GM19438 (cell line): ENCODE results near the gene PRSS35.
"Not testable (repeated sequence)": the region's sequence is repeated elsewhere in the genome, so short reads cannot be mapped to it uniquely, and the experiment has no call there.

Source experiments
- ATAC-seq: cut with Tn5 transposase; IDR thresholded peaks from one replicate; pipeline ENCODE4 v1.9.1; 2021; ENCODE audit warnings: low read depth; ENCODE audit not compliant: unreplicated experiment

Gene PRSS35

GRCh38 chr6:83511901-83512681, at the start of gene PRSS35:
Gene PRSS35 (plus strand): TSS chr6:83512534. CDS start chr6:83523442, 10,908 bp downstream.
- peak; percentile 66 for ATAC-seq

- ATAC-seq, result no peak
These were observed 48.4 kb upstream of the PRSS35 start for GRCh38 chr6:83463886-83464285.

DNA sequence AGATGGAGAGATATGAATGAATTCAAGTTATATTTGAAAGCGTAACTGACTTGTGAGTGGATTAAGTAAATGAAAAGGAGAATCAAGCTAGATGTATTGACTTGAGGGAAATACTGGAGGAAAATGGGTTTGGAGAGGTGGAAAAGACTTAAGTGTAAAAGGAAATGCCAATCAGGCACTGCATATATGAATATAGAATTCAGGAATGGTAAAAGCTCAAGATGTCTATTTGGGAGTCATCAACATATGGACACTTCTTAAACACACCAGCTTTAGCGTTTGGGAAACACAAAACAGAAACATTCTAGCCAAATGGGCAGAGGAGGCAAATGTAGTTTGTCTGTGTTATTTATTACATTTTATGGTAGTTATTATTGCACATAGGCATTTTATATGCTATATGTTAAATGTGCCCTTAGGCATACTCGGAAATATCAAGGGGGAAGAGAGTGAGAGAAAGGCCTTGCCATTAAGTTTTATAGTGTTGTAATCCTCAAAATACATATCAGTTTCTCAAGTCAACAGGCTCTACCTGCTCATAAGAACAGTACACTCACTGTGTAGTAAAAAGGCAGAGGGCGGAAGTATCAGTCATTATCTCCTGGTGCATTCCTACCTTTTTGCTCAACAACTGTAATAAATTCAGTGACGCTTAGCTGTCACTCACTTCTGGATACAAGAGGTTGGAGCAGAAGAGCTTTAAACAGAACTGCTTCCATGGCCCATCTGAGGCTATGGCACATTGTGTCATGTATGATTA, 47.8 kb upstream of the PRSS35 start:
- ATAC-seq, result no peak

- no peak for ATAC-seq
These were observed 46.0 kb upstream of the PRSS35 start for GRCh38 chr6:83466328-83466727.

GRCh38 chr6:83467620-83468036, 44.7 kb upstream of the PRSS35 start:
- ATAC-seq, result no peak

DNA sequence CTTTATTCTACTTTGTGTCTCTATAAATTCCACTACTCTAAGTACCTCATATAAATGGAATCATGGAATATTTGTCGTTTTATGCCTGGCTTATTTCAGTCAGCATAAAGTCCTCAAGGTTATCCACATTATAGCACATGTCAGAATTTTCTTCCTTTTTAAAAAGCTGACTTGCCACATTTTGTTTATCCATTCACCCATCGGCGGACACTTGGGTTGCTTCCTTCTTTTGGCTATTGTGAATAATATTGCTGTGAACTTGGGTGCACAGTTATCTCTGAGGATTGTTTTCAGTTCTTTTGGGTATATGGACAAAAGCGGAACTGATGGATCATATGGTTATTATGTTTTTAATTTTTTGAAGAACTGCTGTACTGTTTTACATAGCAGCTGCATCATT, 42.3 kb upstream of the PRSS35 start:
- no peak for ATAC-seq

DNA sequence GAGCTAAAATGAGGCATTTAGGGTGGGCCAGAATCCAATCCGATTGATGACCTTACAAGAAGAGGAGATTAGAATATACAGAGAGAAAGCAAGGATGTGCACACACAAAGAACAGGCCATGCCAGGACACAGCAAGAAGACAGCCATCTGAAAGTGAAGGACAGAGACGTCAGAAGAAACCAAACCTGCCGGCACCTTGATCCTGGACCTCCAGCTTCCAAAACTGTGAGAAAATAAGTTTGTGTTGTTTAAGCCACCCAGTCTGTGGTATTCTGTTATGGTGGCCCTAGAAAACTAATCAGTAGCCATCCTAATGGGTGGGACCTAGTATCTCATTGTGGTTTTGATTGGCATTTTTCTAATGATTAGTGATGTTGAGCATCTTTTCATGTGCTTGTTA, 41.7 kb upstream of the PRSS35 start:
- ATAC-seq, result no peak

DNA sequence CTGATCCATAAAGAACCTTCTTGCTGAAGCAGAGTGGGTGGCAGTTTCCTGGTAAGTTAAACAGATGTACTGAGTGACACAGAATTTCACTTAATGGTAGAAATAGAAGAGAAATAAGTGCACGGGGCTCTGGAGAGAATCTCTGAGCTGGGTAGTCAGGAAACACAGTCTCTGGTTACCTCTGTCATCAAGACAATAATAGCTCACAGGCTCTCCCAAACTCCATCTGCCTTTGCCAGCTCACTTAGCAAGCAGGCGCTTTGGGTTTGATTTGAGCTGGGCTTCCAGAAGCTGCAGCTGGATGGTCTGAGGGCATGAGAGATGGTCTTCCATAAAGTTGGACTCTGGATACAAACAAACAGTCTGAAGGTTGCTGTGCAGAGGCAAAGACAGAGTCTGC, 39.6 kb upstream of the PRSS35 start:
- no peak for ATAC-seq

GRCh38 chr6:83474309-83474708, 38.0 kb upstream of the PRSS35 start:
- ATAC-seq, result no peak

- ATAC-seq, result no peak
These were observed 35.4 kb upstream of the PRSS35 start for GRCh38 chr6:83476971-83477370.

GRCh38 chr6:83479389-83479788, 32.9 kb upstream of the PRSS35 start:
- ATAC-seq, result no peak

DNA sequence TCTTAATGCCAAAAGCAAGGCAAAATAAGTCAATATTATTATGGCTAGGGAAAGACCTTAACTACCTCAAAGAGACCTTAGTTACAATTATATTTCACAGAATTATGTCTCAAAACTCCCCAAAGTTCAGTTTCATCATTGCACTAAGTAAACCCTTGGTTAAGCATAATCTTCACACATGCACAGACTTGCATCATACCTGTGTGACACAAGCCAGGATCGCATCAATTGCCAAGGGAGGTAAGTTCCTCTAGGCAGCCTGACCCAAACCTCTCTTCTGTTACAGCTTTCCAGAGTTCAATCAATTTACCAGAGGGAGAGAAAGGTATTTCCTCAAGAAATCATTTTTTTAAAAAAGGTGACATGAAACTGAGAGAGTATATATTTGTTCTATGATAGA, 31.9 kb upstream of the PRSS35 start:
- ATAC-seq, result no peak

DNA sequence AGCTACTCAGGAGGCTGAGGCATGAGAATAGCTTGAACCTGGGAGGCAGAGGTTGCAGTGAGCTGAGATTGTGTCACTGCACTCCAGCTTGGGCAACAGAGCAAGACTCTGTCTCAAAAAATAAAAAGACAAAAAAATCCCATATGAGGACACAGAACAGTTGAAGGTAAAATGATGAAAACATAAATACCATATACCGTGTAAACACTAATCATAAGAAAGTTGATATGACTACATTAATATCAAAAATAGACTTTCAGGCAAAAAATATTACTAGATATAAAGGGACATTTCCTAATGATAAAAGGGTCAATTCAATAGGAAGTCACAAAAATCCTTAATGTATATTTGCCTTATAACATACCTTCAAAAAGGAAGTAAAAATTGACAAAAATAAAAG, 30.4 kb upstream of the PRSS35 start:
- not testable (repeated sequence) for ATAC-seq

DNA sequence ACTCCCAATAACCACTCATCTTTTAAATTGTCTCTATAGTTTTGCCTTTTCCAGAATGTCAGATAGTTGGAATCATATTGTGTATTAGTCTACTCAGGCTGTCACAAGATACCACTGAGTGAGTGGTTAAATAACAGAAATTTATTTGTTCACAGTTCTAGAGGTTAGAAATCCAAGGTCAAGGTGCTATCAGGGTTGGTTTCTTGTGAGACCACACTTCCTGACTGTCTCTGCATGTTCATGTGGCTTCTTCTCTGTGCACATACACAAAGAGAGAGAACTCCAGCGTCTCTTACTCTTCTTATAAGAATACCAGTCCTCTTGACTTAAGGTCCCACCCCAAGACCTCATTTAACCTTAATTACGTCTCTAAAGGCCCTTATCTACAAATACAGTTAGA, 23.9 kb upstream of the PRSS35 start:
- ATAC-seq, result no peak

DNA sequence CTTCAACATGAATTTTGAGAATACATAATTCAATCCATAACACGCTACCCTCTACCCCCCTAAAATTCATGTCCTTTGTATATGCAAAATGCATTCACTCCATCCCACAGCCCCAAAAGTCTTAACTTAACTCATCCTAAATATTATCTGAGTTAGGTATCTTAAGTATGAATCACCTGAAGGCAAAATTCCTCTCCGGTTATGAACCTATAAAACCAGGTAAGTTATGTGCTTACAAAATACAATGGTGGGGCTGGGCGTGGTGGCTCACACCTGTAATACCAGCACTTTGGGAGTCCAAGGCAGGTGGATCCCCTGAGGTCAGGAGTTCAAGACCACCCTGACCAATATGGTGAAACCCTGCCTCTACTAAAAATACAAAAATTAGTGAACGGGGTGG, 23.5 kb upstream of the PRSS35 start:
- no peak for ATAC-seq

DNA sequence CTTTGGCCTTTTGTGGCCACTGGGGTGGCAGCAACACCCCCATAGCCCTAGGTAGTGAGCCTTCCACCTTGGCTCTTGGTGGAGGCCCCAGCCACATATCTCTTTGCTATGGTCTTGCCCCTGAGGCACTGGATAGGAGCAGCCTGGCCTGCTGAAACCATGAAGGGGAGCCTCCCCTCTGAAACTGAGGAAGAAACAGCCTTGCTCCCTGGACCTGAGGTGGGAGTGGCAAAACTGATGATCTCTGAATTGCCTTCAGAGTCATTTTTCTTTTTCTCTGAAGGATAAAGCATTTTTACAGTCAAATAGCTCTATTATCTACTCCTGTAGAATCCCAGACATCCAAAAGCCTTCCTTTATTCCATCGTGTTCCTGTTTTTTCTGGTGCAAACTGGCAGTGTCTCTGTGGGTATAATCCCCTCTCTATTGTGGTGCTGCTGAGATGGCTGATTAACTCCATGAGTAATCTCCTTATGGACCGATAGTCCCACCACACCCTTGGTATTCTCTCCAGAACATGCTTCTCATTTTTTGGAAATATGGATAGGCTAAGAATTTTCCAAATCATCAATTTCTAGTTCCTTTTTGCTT, 22.0 kb upstream of the PRSS35 start:
- ATAC-seq, result no peak

GRCh38 chr6:83505356-83505755, 7.0 kb upstream of the PRSS35 start:
- ATAC-seq, result no peak

DNA sequence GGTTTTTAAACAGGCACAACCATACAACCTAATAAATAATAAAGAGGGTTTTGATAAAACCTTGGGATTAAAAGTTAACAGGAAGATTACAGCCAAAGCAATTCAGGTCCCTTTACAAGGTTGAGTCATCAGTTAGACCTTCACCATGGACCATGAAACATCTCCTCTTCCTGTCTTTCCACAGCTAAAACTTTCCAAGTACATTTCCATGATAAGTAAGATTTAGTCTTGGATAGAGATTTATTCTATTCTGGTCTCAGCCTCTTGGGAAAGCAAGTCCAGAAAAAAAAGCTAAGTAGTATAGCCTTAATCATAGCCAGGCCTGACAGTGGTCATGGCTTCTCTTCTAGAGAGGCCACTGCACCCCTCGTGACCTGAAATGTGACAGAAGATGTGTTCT, 2.9 kb upstream of the PRSS35 start:
- no peak for ATAC-seq

GRCh38 chr6:83510791-83511190, 1.5 kb upstream of the PRSS35 start:
- no peak for ATAC-seq

DNA sequence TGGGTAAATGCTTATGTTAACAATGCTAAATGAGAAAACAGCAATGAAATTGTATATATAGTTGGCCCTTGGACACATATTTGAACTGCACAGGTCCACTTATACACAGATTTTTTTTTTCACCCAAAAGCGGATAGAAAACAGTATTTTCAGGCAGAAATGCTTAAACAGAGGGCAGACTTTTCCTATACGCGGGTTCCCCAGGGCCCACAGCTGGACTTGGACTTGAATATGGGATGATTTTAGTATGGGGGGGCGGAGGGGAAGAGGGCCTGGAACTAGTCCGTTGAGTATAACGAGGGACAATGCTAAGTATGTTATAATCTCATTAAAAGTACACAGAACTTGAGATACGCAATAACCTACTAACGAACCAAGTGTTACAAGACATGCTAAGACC, 1.1 kb upstream of the PRSS35 start:
- no peak for ATAC-seq

DNA sequence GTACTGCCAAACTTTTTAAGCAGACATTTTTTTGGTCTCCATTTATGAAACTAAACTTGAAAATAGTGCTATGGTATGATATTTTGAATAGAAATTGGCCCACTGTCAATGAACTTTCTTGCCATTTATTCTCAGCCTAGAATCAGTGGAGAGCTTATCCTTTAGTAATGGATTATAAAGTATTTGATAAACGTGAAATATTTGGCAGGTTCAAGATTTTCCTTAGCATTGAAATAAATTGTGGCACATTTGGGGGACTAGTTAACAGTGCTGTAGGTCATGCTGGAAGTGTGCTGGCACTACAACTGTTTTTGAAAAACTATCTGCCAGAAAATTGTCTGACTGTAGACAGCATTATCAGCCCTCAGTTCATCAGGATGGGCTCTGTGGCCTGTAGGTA, 2.1 kb downstream of the PRSS35 start:
- ATAC-seq, result no peak
